Gastroesophageal sphincter (tissue), 4 donors: ENCODE data around the gene MAN1C1. TPM values are rescaled to one million over a fixed set of nuclear protein-coding genes. Genes with fewer than 3 reads are reported as not detected.

ENCODE experiments used
- ATAC-seq: fragments of 150-250 bp; one replicate; pipeline ENCODE4 v1.9.1; 2016; ENCODE audit warnings: mild to moderate bottlenecking, moderate library complexity
- H3K27ac ChIP-seq, 4 donors: fragments of 200-600 bp; sonication (generic) in 3 of 4; 1 replicate in 3 of 4; 2 replicates in 1 of 4; pipeline ENCODE4 v1.5.1; 2016 to 2019
- H3K27me3 ChIP-seq: fragments of 200-600 bp; sonication (generic); one replicate; pipeline ENCODE4 v1.5.1; 2019
- H3K36me3 ChIP-seq, 2 donors: fragments of 200-600 bp; sonication (generic); one replicate each; pipeline ENCODE4 v1.5.1; 2019; ENCODE audit warnings: control low read depth in 1 of 2
- H3K4me1 ChIP-seq, 3 donors: fragments of 200-600 bp; sonication (generic); 1 replicate in 2 of 3; 2 replicates in 1 of 3; pipeline ENCODE4 v1.5.1; 2016 to 2019; ENCODE audit warnings: control low read depth in 2 of 3
- H3K4me3 ChIP-seq, 2 donors: fragments of 200-600 bp; sonication (generic); one replicate each; pipeline ENCODE4 v1.5.1; 2019; ENCODE audit warnings: mild to moderate bottlenecking in 1 of 2, moderate library complexity in 1 of 2
- H3K9me3 ChIP-seq, 3 donors: fragments of 200-600 bp; sonication (generic); one replicate each; pipeline ENCODE4 v1.5.1; 2017 to 2019; ENCODE audit warnings: control low read depth in 2 of 3
- CTCF ChIP-seq, 4 experiments: fragments of 200-600 bp in 2 of 4; fragments of 450-650 bp in 2 of 4; sonication (generic) in 1 of 4; IDR thresholded peaks; one replicate each; pipeline ENCODE4 v1.5.1; 2017 to 2019; ENCODE audit warnings: antibody characterized with exemption in 4 of 4, mild to moderate bottlenecking in 2 of 4, moderate library complexity in 2 of 4
- EP300 ChIP-seq: sonication (generic); formaldehyde crosslinking; IDR thresholded peaks from one replicate; pipeline ENCODE4 v1.6.1; 2017; ENCODE audit warnings: antibody characterized with exemption, mild to moderate bottlenecking
- POLR2A ChIP-seq, 2 donors: fragments of 450-650 bp; IDR thresholded peaks; one replicate each; pipeline ENCODE4 v1.6.1; 2017; ENCODE audit warnings: antibody characterized with exemption in 2 of 2, mild to moderate bottlenecking in 2 of 2, moderate library complexity in 1 of 2
- POLR2AphosphoS5 ChIP-seq: sonication (generic); formaldehyde crosslinking; IDR thresholded peaks from one replicate; pipeline ENCODE4 v1.6.1; 2017; ENCODE audit warnings: antibody characterized with exemption
- WGBS, 2 donors: methylation state at CpG; one replicate each; pipeline ENCODE4 v1.1.5; 2018; ENCODE audit warnings: low coverage in 1 of 2; 5-methylcytosine and 5-hydroxymethylcytosine counted together
- total RNA-seq, 4 donors: library from RNA; depleted of rRNA; stranded (reverse); fragments of >200 nt; gene quantifications; one replicate each; pipeline ENCODE4 v1.1.0, GENCODE V29; 2016

MAN1C1 gene
- total RNA-seq, 4 donors from 2014 or later: 20.0 to 38.1 (median 27.8) TPM

DNA sequence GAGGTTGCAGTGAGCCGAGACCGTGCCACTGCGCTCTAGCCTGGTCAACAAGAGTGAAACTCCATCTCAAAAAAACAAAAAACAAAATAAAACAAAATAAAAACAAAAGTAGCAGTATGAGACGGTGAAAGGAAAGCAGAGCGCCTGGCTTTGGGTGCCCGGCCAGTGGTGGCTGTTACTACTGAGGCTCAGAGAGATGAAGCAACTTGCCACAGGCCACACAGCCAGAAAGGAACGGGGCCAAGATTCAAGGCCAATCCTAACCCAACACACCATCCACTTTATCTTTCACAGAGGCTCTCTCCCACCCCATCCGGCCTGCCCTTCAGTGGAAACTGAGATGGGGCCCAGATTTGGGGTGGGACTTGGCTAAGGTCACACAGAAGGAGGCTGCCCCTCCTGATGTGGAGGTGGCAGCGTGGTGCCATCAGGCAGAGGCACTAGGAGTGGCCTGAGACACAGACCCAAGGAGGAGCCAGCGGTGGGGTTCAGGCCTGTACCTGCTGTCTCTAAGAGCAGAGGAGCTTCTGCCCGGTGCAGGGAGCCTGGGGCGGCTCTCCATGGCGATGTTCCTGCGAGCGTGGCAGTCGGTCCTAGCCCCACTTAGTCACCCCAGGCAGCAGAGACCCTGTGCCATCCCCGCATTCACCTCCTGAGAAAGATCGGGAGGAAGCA lies 40.0 kb upstream of the MAN1C1 start:
- TF ChIP-seq EP300 (no peak), POLR2A (IDR thresholded peaks at IDR 0.05) (no peak), CTCF (IDR thresholded peaks at IDR 0.05) (no peak), POLR2AphosphoS5 (no peak)
- Histone ChIP-seq H3K36me3 (no peaks in the 10 kb centered on the region), H3K27me3 (no peaks in the 10 kb centered on the region), H3K9me3 (no peaks in the 10 kb centered on the region), H3K27ac (no peak overlapping the region), H3K4me1 (peaks cover 0 to 28% (median 3%) of the 10 kb centered on the region in 3 donors), H3K4me3 (no peak overlapping the region)
- no peak for ATAC-seq
- WGBS, 2 donors: 92 to 95% methylated on average over 7 to 17 of the region's 18 CpGs

- H3K27ac ChIP-seq: no peak overlapping the region
Observed at GRCh38 chr1:25577134-25577920, 39.3 kb upstream of the MAN1C1 start.

DNA sequence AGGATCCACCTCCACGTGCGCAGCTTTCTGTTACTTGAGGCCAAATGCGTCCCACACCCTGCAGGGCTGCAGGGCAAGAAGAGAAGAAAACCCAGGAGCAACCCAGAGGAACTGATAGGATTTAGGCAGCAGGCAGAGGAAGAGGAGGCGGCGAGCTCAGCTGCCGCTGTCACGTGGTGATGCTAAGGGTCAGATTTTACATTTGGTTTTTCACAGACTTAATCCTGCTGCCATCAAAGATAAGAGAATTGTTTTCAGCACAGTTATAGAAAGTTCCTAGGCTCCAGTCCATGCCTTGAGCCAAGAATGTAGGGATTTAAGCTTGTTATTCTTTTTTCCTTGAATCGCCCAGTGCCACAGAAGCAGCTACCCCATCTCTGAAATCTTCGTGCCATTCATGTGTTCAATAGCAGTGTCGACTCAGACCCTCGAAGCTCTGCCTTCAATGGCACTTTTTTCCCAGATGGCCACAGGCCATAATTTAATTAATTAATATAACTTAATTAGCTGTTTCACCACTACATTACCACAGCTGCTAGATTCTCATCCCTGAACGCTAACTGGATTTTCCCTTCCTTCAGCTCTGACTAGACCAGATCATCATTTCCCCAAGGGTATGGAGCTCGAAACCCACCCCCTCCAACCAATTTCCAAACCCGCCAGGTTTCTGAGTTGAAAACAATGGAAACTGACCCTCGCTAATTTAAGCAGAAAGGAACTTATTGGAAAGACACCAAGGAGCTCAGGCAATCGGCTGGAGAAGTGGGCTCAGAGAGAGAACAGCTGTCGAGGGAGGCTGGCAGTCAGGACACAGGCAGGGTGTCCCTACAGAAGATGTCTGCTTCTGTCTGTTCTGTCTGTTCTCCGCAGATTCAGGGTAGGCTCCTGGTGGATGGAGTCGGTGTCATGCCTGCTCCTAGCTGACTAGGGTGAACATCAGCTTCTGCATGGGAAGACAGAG lies 37.0 kb upstream of the MAN1C1 start:
- no peak overlapping the region for H3K4me3 ChIP-seq
- no peaks in the 10 kb centered on the region for H3K27me3 ChIP-seq
- WGBS, 2 donors: 58 to 78% methylated on average over 3 to 15 of the region's 19 CpGs
- H3K36me3 ChIP-seq: no peaks in the 10 kb centered on the region
- no peak for TF ChIP-seq POLR2AphosphoS5
- TF ChIP-seq EP300: no peak
- TF ChIP-seq POLR2A (IDR thresholded peaks at IDR 0.05): no peak
- no peak for TF ChIP-seq CTCF (IDR thresholded peaks at IDR 0.05)
- peaks cover 0 to 6% (median 0%) of the 10 kb centered on the region in 3 donors for H3K4me1 ChIP-seq
- ATAC-seq: no peak
- no peaks in the 10 kb centered on the region for H3K9me3 ChIP-seq
- H3K27ac ChIP-seq: no peak overlapping the region

More at GRCh38 chr1:25577134-25577920, 39.3 kb upstream of the MAN1C1 start:
- no peak for ATAC-seq
- no peak for TF ChIP-seq POLR2AphosphoS5
- TF ChIP-seq POLR2A (IDR thresholded peaks at IDR 0.05): no peak
- TF ChIP-seq EP300: no peak
- no peak for TF ChIP-seq CTCF (IDR thresholded peaks at IDR 0.05)
- 81 to 85% methylated on average over 7 to 13 of the region's 21 CpGs for WGBS, 2 donors
- Histone ChIP-seq H3K4me3 (no peak overlapping the region), H3K36me3 (no peaks in the 10 kb centered on the region), H3K4me1 (peaks cover 0 to 21% (median 3%) of the 10 kb centered on the region in 3 donors), H3K9me3 (no peaks in the 10 kb centered on the region), H3K27me3 (no peaks in the 10 kb centered on the region)

DNA sequence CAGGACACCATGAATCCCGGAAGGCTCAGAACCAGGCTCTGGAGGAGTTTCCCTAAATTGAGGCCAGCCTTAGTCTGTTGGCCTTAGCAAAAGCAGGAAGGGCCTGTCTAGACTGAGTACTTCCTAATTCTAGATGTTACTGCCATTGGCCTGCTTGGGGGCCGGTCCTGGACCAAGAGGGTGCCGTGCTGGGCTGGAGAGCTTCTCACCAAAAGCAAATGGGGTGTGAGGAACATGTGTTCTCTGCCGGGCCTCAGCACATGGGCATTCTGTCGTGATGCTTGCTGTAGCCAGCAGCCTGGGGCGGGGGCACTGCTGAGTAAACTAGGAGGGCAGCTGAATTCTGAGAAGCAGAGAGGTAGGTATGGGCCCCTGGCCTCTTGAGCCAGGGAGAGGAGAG lies 35.7 kb upstream of the MAN1C1 start:
- Histone ChIP-seq H3K4me1 (peaks cover 0 to 6% (median 0%) of the 10 kb centered on the region in 3 donors), H3K9me3 (no peaks in the 10 kb centered on the region), H3K36me3 (no peaks in the 10 kb centered on the region), H3K4me3 (no peak overlapping the region), H3K27ac (no peak overlapping the region), H3K27me3 (no peaks in the 10 kb centered on the region)
- no CpG with 5 or more reads among the region's 6 CpGs for WGBS, 2 donors
- TF ChIP-seq POLR2A (IDR thresholded peaks at IDR 0.05): no peak
- TF ChIP-seq CTCF (IDR thresholded peaks at IDR 0.05): no peak
- no peak for TF ChIP-seq EP300
- TF ChIP-seq POLR2AphosphoS5: no peak
- no peak for ATAC-seq
